AG04449 (cell line): ENCODE data around the gene PDIA2.

Source experiments
- CTCF ChIA-PET: fragments of 350-600 bp; formaldehyde crosslinking; extraction: SDS; loops from one replicate; lab custom pipeline; 2021; ENCODE audit warnings: antibody characterized with exemption; lab: Yijun Ruan, JAX
- POLR2A ChIA-PET: fragments of 400-600, 350-600 bp; formaldehyde crosslinking; extraction: SDS; loops from one replicate; lab custom pipeline; 2020; ENCODE audit warnings: antibody characterized with exemption, inconsistent platforms; lab: Yijun Ruan, JAX
- DNase-seq: peaks from one replicate; pipeline ENCODE4 v3.0.0-alpha.2; 2010; ENCODE audit warnings: low read depth, low spot score
- H3K4me3 ChIP-seq: 2 replicates; pipeline ENCODE4 v1.5.1; 2011; ENCODE audit warnings: low read depth, mild to moderate bottlenecking, control low read depth, low read length
- TF ChIP-seq, protein P1 (sequence below): IDR thresholded peaks from one replicate; pipeline ENCODE4 v1.5.1; 2011; ENCODE audit warnings: mild to moderate bottlenecking, moderate library complexity, low read length, control low read depth, inconsistent platforms; ENCODE audit not compliant: insufficient read depth; ENCODE audit errors: missing control alignments

PDIA2 gene

GRCh38 chr16:293043-293775, 10.2 kb downstream of the PDIA2 start:
- ChIA-PET POLR2A (no interaction called here), CTCF (no interaction called here)
- no peak for DNase-seq
- no peak overlapping the region for H3K4me3 ChIP-seq
- TF ChIP-seq, protein P1, sequence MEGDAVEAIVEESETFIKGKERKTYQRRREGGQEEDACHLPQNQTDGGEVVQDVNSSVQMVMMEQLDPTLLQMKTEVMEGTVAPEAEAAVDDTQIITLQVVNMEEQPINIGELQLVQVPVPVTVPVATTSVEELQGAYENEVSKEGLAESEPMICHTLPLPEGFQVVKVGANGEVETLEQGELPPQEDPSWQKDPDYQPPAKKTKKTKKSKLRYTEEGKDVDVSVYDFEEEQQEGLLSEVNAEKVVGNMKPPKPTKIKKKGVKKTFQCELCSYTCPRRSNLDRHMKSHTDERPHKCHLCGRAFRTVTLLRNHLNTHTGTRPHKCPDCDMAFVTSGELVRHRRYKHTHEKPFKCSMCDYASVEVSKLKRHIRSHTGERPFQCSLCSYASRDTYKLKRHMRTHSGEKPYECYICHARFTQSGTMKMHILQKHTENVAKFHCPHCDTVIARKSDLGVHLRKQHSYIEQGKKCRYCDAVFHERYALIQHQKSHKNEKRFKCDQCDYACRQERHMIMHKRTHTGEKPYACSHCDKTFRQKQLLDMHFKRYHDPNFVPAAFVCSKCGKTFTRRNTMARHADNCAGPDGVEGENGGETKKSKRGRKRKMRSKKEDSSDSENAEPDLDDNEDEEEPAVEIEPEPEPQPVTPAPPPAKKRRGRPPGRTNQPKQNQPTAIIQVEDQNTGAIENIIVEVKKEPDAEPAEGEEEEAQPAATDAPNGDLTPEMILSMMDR: no peak

DNA sequence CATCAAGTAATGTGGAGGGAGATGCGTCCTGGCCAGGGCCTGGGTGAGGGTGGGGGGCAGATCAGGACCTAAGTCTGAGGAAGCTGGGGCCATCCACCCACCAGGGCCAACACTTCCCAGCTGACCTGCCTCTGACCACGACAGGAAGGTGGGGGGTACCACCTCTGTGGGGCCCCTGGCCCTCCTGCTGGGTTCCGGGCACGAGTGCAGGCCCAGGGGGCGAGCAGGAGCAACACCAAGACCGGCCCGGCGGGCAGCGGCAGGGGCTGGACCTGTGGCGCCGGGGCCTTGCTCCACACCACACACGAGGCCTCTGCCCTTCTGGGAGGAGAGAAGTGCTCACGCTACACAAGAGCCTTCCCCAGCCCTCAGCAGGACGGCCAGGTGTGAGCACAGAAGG, 13.3 kb downstream of the PDIA2 start:
- no peak for DNase-seq
- ChIA-PET POLR2A (no interaction called here), CTCF (no interaction called here)
- no peak overlapping the region for H3K4me3 ChIP-seq
- TF ChIP-seq, protein P1: no peak

DNA sequence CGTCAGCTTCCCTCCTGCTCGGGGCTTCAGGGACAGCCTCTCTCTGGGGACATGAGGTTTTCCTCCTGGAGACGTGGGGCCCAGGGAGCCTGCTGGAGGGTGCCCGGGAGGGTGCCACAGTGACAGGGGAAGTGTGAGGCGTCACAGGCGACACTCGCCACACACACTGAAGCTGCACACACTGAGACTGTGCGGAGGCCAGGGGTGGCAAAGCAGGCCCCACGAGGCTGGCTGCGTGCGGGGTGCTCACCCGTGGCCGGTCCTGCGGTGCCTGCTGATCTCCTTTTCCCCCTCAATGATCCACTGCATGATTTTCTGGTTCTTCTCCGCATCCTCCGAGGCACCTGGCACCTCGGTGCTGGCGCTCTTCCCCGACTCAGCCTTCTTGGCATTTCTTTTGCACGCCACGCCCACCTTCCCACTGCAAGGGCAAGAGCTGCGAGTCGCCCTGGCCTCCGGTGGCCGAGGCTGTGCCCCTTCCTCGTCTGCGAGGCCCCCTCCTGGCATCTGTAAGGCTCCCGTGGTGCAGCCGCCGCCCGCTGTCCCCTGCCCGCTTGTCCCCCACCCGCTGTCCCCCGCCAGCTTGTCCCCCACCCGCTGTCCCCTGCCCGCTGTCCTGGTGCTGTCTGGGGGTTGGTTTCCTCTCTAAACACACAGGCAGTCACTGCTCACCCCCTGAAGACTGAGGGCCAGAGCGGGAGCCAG, 14.0 kb downstream of the PDIA2 start:
- CTCF ChIA-PET: no interaction called here
- POLR2A ChIA-PET: no interaction called here
- no peak overlapping the region for H3K4me3 ChIP-seq
- no peak for DNase-seq
- TF ChIP-seq, protein P1: no peak

- DNase-seq: no peak
- H3K4me3 ChIP-seq: no peak overlapping the region
- CTCF ChIA-PET: no interaction called here
- TF ChIP-seq, protein P1: no peak
- POLR2A ChIA-PET: no interaction called here
These were observed 14.9 kb downstream of the PDIA2 start for GRCh38 chr16:297832-298231.

- TF ChIP-seq, protein P1: no peak
- ChIA-PET POLR2A (no interaction called here), CTCF (no interaction called here)
- H3K4me3 ChIP-seq: no peak overlapping the region
- DNase-seq: no peak
These were observed 18.3 kb downstream of the PDIA2 start for GRCh38 chr16:301235-301634.

DNA sequence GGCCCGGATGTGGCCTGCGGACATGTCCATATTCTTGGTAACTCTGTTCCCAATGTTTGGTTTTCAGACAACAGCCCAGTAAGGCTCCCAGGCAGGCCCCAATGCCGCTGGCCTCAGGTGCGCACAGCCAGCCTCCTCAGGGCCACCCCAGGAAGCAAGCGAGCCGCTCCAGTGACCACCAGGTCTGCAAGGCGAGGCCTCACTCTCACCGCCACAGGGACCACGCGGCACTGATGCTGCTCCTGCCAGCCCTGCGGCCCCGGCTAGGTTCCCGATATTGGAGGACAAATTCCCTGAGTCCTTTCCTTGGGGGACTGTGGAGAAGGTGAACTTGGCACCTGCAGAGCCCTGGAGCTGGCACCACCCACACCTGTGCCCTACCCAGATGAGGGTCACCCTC, 19.0 kb downstream of the PDIA2 start:
- TF ChIP-seq, protein P1: no peak
- CTCF ChIA-PET: no interaction called here

More for the DNA sequence above, 19.0 kb downstream of the PDIA2 start:
- DNase-seq: no peak
- POLR2A ChIA-PET: no interaction called here
- no peak overlapping the region for H3K4me3 ChIP-seq
